Measurements from ENCODE around the gene BPI.

Gene BPI

GRCh38 chr20:38304845-38305447 is 990 bp downstream of the BPI start:
- DNase-seq (ENCODE audit: low spot score) (no peak), ATAC-seq (ENCODE audit: low read depth) (peak; percentile 50)
- H3K36me3 ChIP-seq (ENCODE audit: low read depth): no peaks in the 10 kb centered on the region
- TF ChIP-seq CTCF (IDR thresholded peaks at IDR 0.05; ENCODE audit: poor library complexity, severe bottlenecking): peak; percentile 76
- H3K9me3 ChIP-seq (ENCODE audit: severe bottlenecking): no peaks in the 10 kb centered on the region
- H3K4me1 ChIP-seq (ENCODE audit: insufficient read depth, poor library complexity, severe bottlenecking): no peaks in the 10 kb centered on the region
- no peak overlapping the region for H3K4me3 ChIP-seq (ENCODE audit: severe bottlenecking)
- no peak overlapping the region for H3K27ac ChIP-seq (ENCODE audit: poor library complexity, severe bottlenecking)
- H3K27me3 ChIP-seq (ENCODE audit: insufficient read depth, poor library complexity, severe bottlenecking): no peaks in the 10 kb centered on the region

GRCh38 chr20:38305541-38305940 is 1.6 kb downstream of the BPI start:
- no peak overlapping the region for H3K27ac ChIP-seq (ENCODE audit: poor library complexity, severe bottlenecking)
- no peaks in the 10 kb centered on the region for H3K27me3 ChIP-seq (ENCODE audit: insufficient read depth, poor library complexity, severe bottlenecking)
- no peaks in the 10 kb centered on the region for H3K36me3 ChIP-seq (ENCODE audit: low read depth)
- ATAC-seq (ENCODE audit: low read depth): no peak
- no peaks in the 10 kb centered on the region for H3K9me3 ChIP-seq (ENCODE audit: severe bottlenecking)
- no peak for DNase-seq (ENCODE audit: low spot score)
- no peak for TF ChIP-seq CTCF (IDR thresholded peaks at IDR 0.05; ENCODE audit: poor library complexity, severe bottlenecking)
- no peak overlapping the region for H3K4me3 ChIP-seq (ENCODE audit: severe bottlenecking)
- no peaks in the 10 kb centered on the region for H3K4me1 ChIP-seq (ENCODE audit: insufficient read depth, poor library complexity, severe bottlenecking)

GRCh38 chr20:38306379-38306778 is 2.4 kb downstream of the BPI start:
- TF ChIP-seq CTCF (IDR thresholded peaks at IDR 0.05; ENCODE audit: poor library complexity, severe bottlenecking): no peak
- no peaks in the 10 kb centered on the region for H3K36me3 ChIP-seq (ENCODE audit: low read depth)
- H3K4me3 ChIP-seq (ENCODE audit: severe bottlenecking): no peak overlapping the region
- DNase-seq (ENCODE audit: low spot score) (no peak), ATAC-seq (ENCODE audit: low read depth) (no peak)
- H3K9me3 ChIP-seq (ENCODE audit: severe bottlenecking): no peaks in the 10 kb centered on the region
- no peaks in the 10 kb centered on the region for H3K4me1 ChIP-seq (ENCODE audit: insufficient read depth, poor library complexity, severe bottlenecking)
- H3K27ac ChIP-seq (ENCODE audit: poor library complexity, severe bottlenecking): no peak overlapping the region
- no peaks in the 10 kb centered on the region for H3K27me3 ChIP-seq (ENCODE audit: insufficient read depth, poor library complexity, severe bottlenecking)

- no peak for TF ChIP-seq CTCF (IDR thresholded peaks at IDR 0.05; ENCODE audit: poor library complexity, severe bottlenecking)
- no peak overlapping the region for H3K27ac ChIP-seq (ENCODE audit: poor library complexity, severe bottlenecking)
- no peaks in the 10 kb centered on the region for H3K27me3 ChIP-seq (ENCODE audit: insufficient read depth, poor library complexity, severe bottlenecking)
- H3K4me3 ChIP-seq (ENCODE audit: severe bottlenecking): no peak overlapping the region
- no peaks in the 10 kb centered on the region for H3K4me1 ChIP-seq (ENCODE audit: insufficient read depth, poor library complexity, severe bottlenecking)
- DNase-seq (ENCODE audit: low spot score) (no peak), ATAC-seq (ENCODE audit: low read depth) (no peak)
- H3K36me3 ChIP-seq (ENCODE audit: low read depth): no peaks in the 10 kb centered on the region
- H3K9me3 ChIP-seq (ENCODE audit: severe bottlenecking): no peaks in the 10 kb centered on the region
Measured at GRCh38 chr20:38307371-38308046, 3.6 kb downstream of the BPI start.

- ATAC-seq (ENCODE audit: low read depth) (no peak), DNase-seq (ENCODE audit: low spot score) (no peak)
- H3K9me3 ChIP-seq (ENCODE audit: severe bottlenecking): no peaks in the 10 kb centered on the region
- TF ChIP-seq CTCF (IDR thresholded peaks at IDR 0.05; ENCODE audit: poor library complexity, severe bottlenecking): no peak
- H3K4me3 ChIP-seq (ENCODE audit: severe bottlenecking): no peak overlapping the region
- no peaks in the 10 kb centered on the region for H3K4me1 ChIP-seq (ENCODE audit: insufficient read depth, poor library complexity, severe bottlenecking)
- H3K36me3 ChIP-seq (ENCODE audit: low read depth): no peaks in the 10 kb centered on the region
- no peak overlapping the region for H3K27ac ChIP-seq (ENCODE audit: poor library complexity, severe bottlenecking)
- no peaks in the 10 kb centered on the region for H3K27me3 ChIP-seq (ENCODE audit: insufficient read depth, poor library complexity, severe bottlenecking)
Measured at GRCh38 chr20:38308047-38308438, 4.1 kb downstream of the BPI start.
